Measurements from ENCODE around the gene TMED8.
"Not testable (repeated sequence)": the region's sequence is repeated elsewhere in the genome, so short reads cannot be mapped to it uniquely, and the experiment has no call there.

The TMED8 gene

GRCh38 chr14:77356899-77357298 lies 20.0 kb downstream of the TMED8 start:
- DNase-seq, result no peak

GRCh38 chr14:77355811-77356210 lies 21.1 kb downstream of the TMED8 start:
- DNase-seq, result no peak

GRCh38 chr14:77353469-77354141 lies 23.3 kb downstream of the TMED8 start:
- DNase-seq, result no peak

- no peak for DNase-seq
These were observed 29.1 kb downstream of the TMED8 start for GRCh38 chr14:77347751-77348150.

DNA sequence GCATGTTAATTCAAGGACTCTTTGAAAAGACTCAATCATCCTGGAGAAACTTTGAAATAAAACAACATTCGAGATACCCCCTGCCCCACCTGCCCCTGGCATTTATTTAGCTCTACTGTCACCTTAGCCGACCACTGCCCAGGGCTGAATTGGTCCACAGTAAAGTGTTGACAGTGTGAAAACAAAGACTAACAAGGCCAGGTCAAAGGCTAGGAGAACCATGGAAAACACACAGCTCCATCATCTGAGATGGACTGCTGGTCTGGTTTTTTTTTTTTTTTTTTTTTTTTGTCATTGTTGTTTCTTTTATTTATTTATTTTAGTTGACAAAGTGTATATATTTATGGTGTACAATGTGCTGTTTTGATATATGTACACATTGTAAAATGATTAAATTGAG lies 30.4 kb downstream of the TMED8 start:
- no peak for DNase-seq

DNA sequence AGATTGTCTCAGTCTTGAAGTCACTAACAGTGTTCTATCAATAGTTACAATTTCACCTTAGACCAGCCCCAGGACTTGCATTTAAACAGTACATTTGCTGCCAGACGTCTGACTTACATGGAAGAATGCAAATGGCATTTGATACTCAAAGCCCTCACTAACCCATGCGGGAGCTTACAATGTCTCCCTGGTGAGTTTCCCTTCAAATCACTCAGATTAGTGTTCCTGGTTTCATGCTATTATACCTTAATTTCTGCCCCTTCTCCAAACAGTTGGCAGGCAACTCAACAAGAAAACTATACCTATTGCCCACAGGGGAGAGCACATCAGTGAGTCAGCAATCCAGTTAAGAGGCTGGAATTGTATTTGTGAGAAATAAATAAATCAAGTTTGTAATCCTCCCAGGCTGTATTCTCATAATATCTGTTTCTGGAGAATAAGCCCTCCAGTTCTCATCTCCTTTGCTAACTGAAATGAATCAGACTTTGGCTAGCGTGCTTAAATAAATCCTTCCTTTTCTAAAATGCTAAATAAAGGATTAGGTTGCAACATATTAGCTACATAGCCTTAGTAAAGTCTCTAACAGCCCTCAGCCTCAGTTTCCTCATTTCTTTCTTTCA lies 32.4 kb downstream of the TMED8 start:
- no peak for DNase-seq

- no peak for DNase-seq
These were observed 33.2 kb downstream of the TMED8 start for GRCh38 chr14:77343662-77344061.

GRCh38 chr14:77342726-77343397 lies 34.0 kb downstream of the TMED8 start:
- DNase-seq, result no peak

DNA sequence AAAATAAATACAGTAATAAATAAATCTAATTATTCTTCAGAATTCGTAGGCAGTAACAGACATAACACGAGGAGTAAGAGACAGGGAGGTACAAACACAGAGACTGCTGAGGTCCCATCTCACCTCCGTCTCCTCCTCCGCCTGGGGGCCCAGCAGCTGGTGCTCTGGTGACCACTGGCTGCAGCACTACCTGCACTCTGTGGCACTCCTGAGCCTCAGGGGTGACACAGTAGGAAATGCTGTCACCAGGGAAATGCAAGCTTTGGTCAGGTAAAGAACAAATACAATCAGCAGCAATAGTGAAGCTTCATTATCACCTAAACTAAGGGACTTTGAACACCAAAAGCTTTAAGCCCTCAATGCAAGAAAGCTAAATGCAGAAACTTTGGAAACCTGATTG lies 36.5 kb downstream of the TMED8 start:
- no peak for DNase-seq

DNA sequence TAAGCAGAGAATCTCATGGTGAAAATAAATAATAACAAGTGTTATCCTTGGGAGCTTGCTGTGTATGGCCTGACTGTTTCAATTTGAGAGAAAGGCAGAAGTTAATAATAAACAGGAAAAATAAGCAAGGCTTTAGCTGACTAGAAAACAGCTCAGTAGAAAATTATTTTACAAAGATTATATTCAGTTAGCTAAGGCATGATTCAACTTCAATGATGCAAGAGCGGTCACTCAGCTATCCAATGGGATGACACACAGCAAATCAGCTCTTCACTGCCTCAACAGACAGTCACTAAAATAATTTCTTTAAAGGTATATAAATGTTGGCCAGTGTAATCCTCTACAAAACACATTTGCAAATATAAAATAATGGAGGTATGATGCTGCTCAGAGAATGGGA lies 37.5 kb downstream of the TMED8 start:
- DNase-seq, result no peak

GRCh38 chr14:77338302-77338701 lies 38.6 kb downstream of the TMED8 start:
- no peak for DNase-seq

- DNase-seq, result no peak
These were observed 39.0 kb downstream of the TMED8 start for GRCh38 chr14:77337880-77338279.

- DNase-seq, result not testable (repeated sequence)
These were observed 39.6 kb downstream of the TMED8 start for GRCh38 chr14:77337255-77337654.

DNA sequence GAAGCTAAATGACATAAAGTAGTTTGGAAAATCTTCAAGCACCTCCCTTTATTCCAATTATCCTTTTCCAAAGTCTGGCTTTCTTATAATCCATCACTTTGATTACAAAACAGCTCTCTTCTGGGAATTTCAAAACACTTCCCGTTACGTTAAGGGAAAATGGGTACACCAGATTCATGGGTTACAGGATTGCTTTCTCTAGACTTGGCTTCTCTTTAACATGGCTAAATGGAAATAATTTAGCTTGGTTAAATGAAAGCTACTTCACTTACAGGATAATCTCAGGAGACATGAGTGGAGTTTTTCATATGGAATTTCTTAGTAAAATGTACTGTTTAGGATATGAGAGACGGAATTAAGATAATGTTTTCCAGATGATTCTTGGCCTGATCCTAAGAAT lies 41.3 kb downstream of the TMED8 start:
- no peak for DNase-seq

- DNase-seq, result no peak
These were observed 47.0 kb downstream of the TMED8 start for GRCh38 chr14:77329872-77330271.

DNA sequence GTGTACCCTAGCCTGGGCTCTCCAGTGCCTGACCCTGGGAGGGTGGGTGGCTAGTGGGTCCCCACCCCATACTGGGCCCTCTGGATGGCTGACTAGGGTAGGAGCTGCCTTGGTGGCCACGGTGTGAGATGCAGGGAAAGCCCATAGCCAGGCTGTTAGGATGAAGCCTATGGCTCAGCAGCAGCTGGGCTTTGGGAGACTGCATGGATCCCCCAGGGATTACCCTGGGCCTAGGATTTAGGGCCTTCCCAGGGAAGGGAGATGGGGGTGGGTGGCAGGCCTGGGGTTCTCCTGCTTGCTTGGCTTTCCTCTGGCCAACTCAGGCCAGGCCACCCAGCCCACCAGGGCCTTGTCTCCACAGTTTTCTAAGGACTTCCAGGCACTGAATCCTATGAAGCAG lies 49.8 kb downstream of the TMED8 start:
- no peak for DNase-seq

- no peak for DNase-seq
These were observed 51.2 kb downstream of the TMED8 start for GRCh38 chr14:77325746-77326094.

- no peak for DNase-seq
These were observed 51.8 kb downstream of the TMED8 start for GRCh38 chr14:77324816-77325745.

GRCh38 chr14:77324289-77324688 lies 52.6 kb downstream of the TMED8 start:
- DNase-seq, result no peak

DNA sequence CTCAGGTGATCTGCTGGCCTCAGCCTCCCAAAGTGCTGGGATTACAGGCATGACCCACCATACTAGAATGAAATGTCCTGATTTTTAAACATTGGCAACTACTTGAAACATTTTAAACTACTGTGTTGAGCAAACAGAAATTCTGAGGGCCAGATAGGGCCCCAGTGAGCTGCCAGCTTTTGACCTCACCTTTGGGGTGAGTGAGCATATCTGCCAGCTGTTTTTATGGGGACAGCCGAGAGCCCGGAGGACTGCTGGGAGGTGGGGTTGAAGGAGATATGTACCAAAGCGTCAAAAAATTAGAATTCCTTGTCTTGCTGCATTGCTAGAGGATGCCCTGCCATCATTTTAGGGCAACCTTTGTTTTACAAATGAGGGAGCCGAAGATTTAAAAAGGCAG lies 53.3 kb downstream of the TMED8 start:
- DNase-seq, result no peak

DNA sequence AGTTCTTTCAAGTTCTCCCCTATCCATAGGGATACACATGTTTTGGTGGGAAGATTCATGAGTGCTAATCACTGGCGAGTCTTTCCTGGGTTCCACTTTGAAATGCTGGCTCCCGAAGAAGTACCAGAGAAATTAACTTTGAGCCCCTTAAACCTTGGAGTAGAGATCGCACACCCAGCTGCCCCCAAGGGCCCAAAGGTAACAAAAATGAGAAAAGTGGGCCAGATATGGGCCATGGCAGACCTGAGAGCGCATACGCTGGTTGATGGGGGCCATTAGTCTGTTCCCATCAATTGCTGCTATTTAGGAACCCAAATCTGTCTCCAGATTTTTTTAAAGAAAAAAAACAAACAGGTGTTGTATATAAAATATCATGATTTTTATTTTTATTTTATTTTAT lies 53.9 kb downstream of the TMED8 start:
- no peak for DNase-seq

DNA sequence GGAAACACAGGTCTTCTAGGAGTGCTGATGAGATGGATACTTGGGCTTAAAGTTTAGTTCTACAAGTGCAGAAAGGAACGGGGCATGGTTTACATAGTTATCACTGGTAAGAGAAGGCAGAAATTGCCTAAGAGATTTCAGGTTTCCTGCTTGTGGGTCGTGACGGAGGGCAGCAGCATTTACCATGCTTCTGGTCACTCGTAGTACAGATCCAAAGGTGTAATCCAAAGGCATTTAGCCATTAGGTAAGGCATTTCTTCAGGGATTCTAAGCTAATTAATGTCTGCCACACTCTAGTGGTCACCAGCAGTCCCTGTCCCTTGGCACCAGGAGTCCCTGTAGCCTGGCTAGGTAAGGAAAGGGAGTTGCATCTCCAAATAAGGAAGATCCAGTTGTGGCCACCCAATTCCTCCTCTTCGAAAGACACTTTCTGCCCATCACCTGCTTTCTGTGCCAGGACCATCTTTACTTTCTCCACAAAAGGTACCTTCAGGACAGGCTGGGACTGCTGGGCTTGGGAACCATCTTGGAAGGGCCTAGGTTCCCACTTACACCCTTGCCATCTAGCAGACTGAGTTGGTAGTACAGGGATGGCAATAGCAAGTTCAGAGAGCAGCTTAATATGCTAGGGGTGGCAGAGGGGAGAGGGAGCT lies 54.5 kb downstream of the TMED8 start:
- no peak for DNase-seq

All from NCI-H1930 (cell line).